Umbilical cord (tissue), 2 donors: ENCODE results near the gene SHANK3. TPM values are rescaled to one million over a fixed set of nuclear protein-coding genes. Genes with fewer than 3 reads are reported as not detected.
A peak's percentile ranks its signal among the peaks of the same experiment; 100 is the strongest.
"Not testable (repeated sequence)": the region's sequence is repeated elsewhere in the genome, so short reads cannot be mapped to it uniquely, and the experiment has no call there.

Source experiments
- DNase-seq: peaks from one replicate; pipeline ENCODE4 v3.0.0-alpha.2; 2015; ENCODE audit warnings: low spot score
- total RNA-seq: library from RNA; depleted of rRNA; stranded (reverse); fragments of >200 nt; gene quantifications from one replicate; pipeline ENCODE4 v1.2.3, GENCODE V29; 2014; ENCODE audit warnings: low replicate concordance; ENCODE audit not compliant: insufficient read depth

SHANK3 gene
- total RNA-seq: 0.96 TPM

GRCh38 chr22:50672471-50673230, at the start of gene SHANK3:
TSS of gene SHANK3 (plus strand) at chr22:50672823.
- DNase-seq: peak; percentile 42

DNA sequence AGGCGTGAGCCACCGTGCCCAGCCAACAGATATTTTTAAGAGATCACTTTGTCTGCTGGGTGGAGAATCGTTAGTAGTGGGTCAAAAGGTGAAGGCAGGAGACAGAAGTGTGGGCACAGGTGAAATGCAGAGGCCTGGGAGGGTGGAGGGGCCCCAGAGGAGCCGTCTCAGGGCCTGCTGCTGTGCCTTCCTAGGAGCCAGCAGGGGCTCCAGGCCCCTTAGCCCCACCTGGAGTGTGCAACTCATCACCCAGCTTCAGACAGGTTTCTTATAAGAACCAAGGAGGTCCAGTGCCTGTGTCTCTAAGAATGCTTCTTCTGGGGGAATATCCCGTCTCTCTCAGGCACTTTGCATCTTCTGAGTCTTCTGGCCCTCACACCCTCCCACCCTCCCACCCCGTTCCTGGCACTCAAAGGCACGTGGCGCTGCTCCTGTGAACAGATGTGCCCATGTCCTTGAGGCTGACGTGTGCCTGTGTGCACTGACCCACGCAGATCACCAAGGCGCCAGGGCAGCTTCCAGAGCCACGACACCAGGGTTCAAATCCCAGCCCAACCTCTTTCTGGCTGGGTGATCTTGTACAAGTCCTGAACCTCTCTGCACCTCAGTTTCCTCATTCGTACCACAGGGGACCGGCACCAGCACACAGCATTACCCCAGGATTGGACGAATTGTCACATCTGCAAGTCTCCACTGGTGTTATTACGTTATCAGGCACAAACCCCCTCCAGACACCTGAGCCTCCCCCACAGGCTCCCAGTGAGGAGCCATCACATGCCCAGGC, 48.1 kb upstream of the SHANK3 start:
- DNase-seq: no peak

DNA sequence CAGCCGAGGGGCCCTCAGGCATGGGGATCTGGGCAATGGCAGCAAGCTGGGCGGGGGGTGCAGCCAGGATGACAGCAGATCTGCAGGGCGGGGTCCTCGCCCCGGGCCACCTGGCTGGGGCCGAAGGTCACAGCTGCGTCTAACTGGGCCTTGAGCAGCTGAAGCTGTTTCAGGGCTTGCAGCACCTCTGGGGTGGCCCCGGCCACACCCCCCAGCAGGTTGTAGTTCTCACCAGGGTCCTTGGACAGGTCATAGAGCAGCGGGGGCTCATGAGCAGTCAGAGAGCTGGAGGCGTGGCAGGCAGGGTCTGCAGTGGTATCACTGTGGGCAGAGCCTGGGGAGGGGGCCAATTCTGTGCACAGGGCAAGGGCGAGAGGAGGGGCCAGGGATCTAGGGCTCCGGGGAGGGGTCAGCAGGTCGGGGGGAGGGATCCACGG, 47.5 kb upstream of the SHANK3 start:
- no peak for DNase-seq

- DNase-seq: no peak
Measured at GRCh38 chr22:50625568-50626313, 46.9 kb upstream of the SHANK3 start.

- no peak for DNase-seq
Measured at GRCh38 chr22:50626314-50626849, 46.2 kb upstream of the SHANK3 start.

- DNase-seq: no peak
Measured at GRCh38 chr22:50626850-50627641, 45.6 kb upstream of the SHANK3 start.

GRCh38 chr22:50627642-50628542, 44.7 kb upstream of the SHANK3 start, which contains the start of gene ARSA:
TSS of gene ARSA (minus strand) at chr22:50628152. CDS start at chr22:50627779, 373 bp downstream.
- peak; percentile 84 for DNase-seq

DNA sequence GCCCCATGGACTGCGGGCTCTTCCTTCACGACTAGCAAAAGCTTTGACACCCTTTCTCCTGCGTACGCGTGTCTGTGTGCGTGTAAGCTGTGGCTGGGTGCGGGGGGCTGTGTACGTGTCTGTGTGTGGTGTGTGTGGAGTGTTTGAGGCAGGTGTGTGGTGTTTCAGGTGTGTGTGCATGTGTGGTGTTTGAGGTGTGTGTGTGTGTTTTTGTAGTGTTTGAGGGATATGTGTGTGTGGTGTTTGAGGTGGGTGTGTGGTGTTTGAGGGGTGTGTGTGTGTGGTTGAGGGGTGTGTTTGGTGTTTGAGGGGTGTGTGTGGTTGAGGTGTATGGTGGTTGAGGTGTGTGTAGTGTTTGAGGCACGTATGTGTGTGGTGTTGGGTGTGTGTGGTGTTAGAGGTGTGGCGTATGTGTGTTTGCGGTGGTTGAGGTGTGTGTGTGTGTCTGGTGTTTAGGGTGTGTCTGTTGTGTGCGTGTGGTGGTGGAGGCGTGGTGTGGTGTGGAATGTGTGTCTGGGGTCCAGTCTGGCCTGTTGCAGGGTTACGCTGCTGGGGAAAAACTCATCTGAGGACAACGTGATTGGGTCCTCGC, 44.0 kb upstream of the SHANK3 start:
- DNase-seq: no peak

- no peak for DNase-seq
Measured at GRCh38 chr22:50630376-50630775, 42.2 kb upstream of the SHANK3 start.

DNA sequence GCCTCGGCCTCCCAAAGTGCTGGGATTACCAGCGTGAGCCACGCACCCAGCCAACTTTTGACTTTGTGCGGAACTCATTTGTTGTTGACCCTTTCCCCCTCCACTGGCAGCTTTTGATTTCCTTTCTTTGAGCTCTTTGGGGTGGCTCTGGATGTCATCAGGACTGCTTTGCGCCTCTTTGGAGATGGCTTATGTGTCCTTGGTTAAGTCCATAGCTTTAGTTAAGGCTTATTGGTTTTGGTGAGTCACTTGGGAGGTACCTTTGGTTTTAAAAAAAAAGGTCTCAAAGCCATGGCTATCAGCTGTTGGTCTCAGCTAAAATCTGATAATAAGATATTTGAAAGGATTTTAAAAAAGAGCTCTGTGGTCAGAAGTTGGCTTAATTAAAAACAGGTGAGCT, 39.5 kb upstream of the SHANK3 start:
- peak; percentile 59 for DNase-seq

GRCh38 chr22:50633771-50634170, 38.9 kb upstream of the SHANK3 start:
- DNase-seq: no peak

GRCh38 chr22:50635591-50635990, 37.0 kb upstream of the SHANK3 start:
- DNase-seq: no peak

DNA sequence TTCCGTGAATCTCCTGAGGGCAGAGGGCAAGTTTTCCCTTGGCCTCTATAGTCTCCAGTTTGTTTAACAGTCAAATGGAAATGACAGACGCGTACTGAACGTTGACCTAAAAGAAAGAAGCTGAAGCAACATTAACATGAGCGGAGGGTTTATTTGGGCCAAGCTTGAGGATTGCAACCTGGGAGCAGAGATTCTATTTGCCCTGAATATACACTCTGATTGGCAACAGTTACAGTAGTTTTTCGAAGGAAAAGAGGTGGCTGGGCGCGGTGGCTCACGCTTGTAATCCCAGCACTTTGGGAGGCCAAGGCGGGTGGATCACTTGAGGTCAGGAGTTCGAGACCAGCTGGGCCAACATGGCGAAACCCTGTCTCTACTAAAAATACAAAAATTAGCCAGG, 32.3 kb upstream of the SHANK3 start:
- not testable (repeated sequence) for DNase-seq

- DNase-seq: no peak
Measured at GRCh38 chr22:50640857-50641647, 31.6 kb upstream of the SHANK3 start.

GRCh38 chr22:50641696-50642607, 30.7 kb upstream of the SHANK3 start:
- peak; percentile 90 for DNase-seq

GRCh38 chr22:50643021-50643820, 29.4 kb upstream of the SHANK3 start:
- DNase-seq: not testable (repeated sequence)

DNA sequence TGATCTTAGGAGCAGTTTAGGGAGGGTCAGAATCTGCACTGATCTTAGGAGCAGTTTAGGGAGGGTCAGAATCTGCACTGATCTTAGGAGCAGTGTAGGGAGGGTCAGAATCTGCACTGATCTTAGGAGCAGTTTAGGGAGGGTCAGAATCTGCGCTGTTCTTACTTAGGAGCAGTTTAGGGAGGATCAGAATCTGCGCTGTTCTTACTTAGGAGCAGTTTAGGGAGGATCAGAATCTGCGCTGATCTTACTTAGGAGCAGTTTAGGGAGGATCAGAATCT, 28.9 kb upstream of the SHANK3 start:
- not testable (repeated sequence) for DNase-seq
